Heart left ventricle (tissue), 16 donors: ENCODE data around the gene WDR62. TPM values are rescaled to one million over a fixed set of nuclear protein-coding genes. Genes with fewer than 3 reads are reported as not detected.

ENCODE experiments used
- ATAC-seq, 4 donors: fragments of 200-7000 bp; cut with Tn5 transposase; one replicate each; pipeline ENCODE4 v1.9.1; 2020 to 2022; ENCODE audit warnings: moderate library complexity in 4 of 4, mild to moderate bottlenecking in 3 of 4, moderate number of reproducible peaks in 1 of 4
- DNase-seq, 5 donors: peaks; one replicate each; pipeline ENCODE4 v3.0.0-alpha.2; 2020
- H3K27ac ChIP-seq, 12 donors: fragments of 200-600 bp; sonication (generic) in 4 of 12; one replicate each; pipeline versions ENCODE4 v1.5.0 to v1.8.0; 2016 to 2022; ENCODE audit warnings: mild to moderate bottlenecking in 2 of 12
- H3K27me3 ChIP-seq, 9 donors: fragments of 200-600 bp; sonication (generic) in 2 of 9; one replicate each; pipeline versions ENCODE4 v1.5.1 to v1.8.0; 2016 to 2022; ENCODE audit warnings: mild to moderate bottlenecking in 3 of 9
- H3K36me3 ChIP-seq, 9 donors: fragments of 200-600 bp; sonication (generic) in 2 of 9; one replicate each; pipeline versions ENCODE4 v1.5.0 to v1.8.0; 2018 to 2022; ENCODE audit warnings: mild to moderate bottlenecking in 2 of 9
- H3K4me1 ChIP-seq, 12 donors: fragments of 200-600 bp; sonication (generic) in 4 of 12; one replicate each; pipeline versions ENCODE4 v1.5.0 to v1.8.0; 2016 to 2022; ENCODE audit warnings: mild to moderate bottlenecking in 3 of 12
- H3K4me3 ChIP-seq, 12 donors: fragments of 200-600 bp; sonication (generic) in 4 of 12; one replicate each; pipeline versions ENCODE4 v1.5.0 to v1.8.0; 2017 to 2022; ENCODE audit warnings: mild to moderate bottlenecking in 9 of 12, moderate library complexity in 4 of 12
- H3K9me3 ChIP-seq, 12 donors: fragments of 200-600 bp; sonication (generic) in 4 of 12; one replicate each; pipeline versions ENCODE4 v1.5.0 to v1.8.0; 2016 to 2022; ENCODE audit warnings: mild to moderate bottlenecking in 1 of 12
- POLR2A ChIP-seq, 2 donors: fragments of 450-650 bp; IDR thresholded peaks; one replicate each; pipeline ENCODE4 v1.6.1; 2017; ENCODE audit warnings: antibody characterized with exemption in 2 of 2, mild to moderate bottlenecking in 2 of 2, moderate library complexity in 2 of 2
- WGBS, 4 donors: extraction: QIAGEN DNeasy Blood & Tissue Kit in 2 of 4; methylation state at CpG; one replicate each; pipeline versions ENCODE4 v1.1.5 to v1.1.7; 2013 to 2018; 5-methylcytosine and 5-hydroxymethylcytosine counted together
- intact Hi-C, 10 donors: fragments of 100-400 bp; cut with DNase I; formaldehyde crosslinking; loops; one replicate each; pipeline versions ENCODE4 v1.11.1 to v1.14.2; 2022
- polyA plus RNA-seq, 2 donors: library from polyadenylated mRNA; stranded (reverse); fragments of 200-250 nt; gene quantifications; one replicate each; pipeline ENCODE4 v1.2.3, GENCODE V29; 2013
- total RNA-seq, 9 donors: library from RNA; depleted of rRNA in 2 of 9; stranded (reverse); fragments of >200 nt in 2 of 9; fragmentation: NEBNext Ultra II Directional in 3 of 9; extraction: Animal tissue kit (Norgen Biotek cat#: 25700) in 3 of 9; gene quantifications; one replicate each; pipeline versions ENCODE4 v1.1.0 to v1.2.4, GENCODE V29; 2016 to 2023
- TF ChIP-seq, protein P1 (sequence below), 12 donors: fragments of 200-600 bp; sonication (generic) in 4 of 12; IDR thresholded peaks; one replicate each; pipeline versions ENCODE4 v1.5.0 to v1.8.0; 2018 to 2022; ENCODE audit warnings: antibody characterized with exemption in 12 of 12, mild to moderate bottlenecking in 5 of 12
- donor health status: ischemic (EF 13 %, LVEDD 7.1; RV severe dilation, severe dysfunction).
- donor health status: healthy with polysubstance abuse.
- donor health status: DM: no; HTN: yes; CAD: no.
- donor health status: DM: no; HTN: no; CAD: no.
- donor health status: ischemic (EF 25% LVEDD 6.9; RV normal size, moderate dysfunction).
- donor health status: ischemic (EF 25% LVEDD 5.7; RV mildly dilated, moderate dysfunction).
- donor health status: healthy.
- donor health status: DM: yes; HTN: yes; CAD: no.
- donor health status: ischemic (EF 35%, LVEDD 5.7; RV mildly dilated, moderate dysfunction).
- donor health status: nonischemic (EF 11% LVEDD 7.7; RV severe dilation, severe dysfunction).
- donor health status: DM: yes; HTN: yes; CAD: no.
- donor health status: PGD.
- donor health status: ischemic (EF 29% LVEDD 5.4; RV normal size, mild dysfunction).
- donor health status: nonischemic (EF 23%, LVEDD 6.1; RV moderate dilation, normal function).

WDR62 gene
- total and polyA plus RNA-seq, 11 donors: 1.4 to 24.3 (median 7.7) TPM

DNA sequence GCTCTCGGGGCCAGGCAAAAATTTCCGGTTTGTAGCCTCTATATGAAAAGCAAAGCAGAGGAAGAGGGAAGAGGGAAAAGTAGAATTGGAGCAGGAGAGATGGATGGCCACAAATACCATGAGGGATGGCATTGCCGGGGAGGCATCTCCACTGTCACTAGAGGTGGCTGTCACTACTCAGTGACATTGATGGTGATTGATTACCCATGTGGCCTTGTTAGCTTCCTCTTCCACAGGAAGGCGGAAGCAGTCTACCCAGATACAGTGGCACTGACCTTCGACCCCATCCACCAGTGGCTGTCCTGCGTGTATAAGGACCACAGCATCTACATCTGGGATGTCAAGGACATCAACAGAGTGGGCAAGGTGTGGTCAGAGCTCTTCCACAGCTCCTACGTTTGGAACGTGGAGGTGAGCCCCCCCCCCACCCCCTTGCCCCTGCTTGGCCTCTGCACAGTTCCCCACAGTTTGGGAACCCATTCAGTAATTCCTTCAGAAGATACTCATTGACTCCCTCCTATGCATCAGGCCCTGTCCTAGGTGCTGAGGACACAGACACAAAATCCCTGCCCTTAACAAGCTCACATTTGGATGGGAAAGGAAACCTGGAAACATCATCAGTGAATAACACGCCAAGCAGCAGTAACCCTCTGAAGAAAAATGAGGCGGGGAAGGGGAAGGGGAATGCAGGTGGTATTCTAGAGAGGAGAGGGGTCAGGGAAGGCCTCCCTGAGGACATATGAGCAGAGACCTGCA lies 18.6 kb downstream of the WDR62 start:
- ATAC-seq: no peak
- Histone ChIP-seq H3K4me3 (no peak overlapping the region), H3K4me1 (no peaks in the 10 kb centered on the region), H3K36me3 (peaks cover 0 to 3% (median 0%) of the 10 kb centered on the region in 9 donors), H3K27ac (no peak overlapping the region), H3K27me3 (no peaks in the 10 kb centered on the region), H3K9me3 (no peaks in the 10 kb centered on the region)
- TF ChIP-seq POLR2A (IDR thresholded peaks at IDR 0.05): no peak
- TF ChIP-seq, protein P1, sequence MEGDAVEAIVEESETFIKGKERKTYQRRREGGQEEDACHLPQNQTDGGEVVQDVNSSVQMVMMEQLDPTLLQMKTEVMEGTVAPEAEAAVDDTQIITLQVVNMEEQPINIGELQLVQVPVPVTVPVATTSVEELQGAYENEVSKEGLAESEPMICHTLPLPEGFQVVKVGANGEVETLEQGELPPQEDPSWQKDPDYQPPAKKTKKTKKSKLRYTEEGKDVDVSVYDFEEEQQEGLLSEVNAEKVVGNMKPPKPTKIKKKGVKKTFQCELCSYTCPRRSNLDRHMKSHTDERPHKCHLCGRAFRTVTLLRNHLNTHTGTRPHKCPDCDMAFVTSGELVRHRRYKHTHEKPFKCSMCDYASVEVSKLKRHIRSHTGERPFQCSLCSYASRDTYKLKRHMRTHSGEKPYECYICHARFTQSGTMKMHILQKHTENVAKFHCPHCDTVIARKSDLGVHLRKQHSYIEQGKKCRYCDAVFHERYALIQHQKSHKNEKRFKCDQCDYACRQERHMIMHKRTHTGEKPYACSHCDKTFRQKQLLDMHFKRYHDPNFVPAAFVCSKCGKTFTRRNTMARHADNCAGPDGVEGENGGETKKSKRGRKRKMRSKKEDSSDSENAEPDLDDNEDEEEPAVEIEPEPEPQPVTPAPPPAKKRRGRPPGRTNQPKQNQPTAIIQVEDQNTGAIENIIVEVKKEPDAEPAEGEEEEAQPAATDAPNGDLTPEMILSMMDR (IDR thresholded peaks at IDR 0.05): no peak
- no peak for DNase-seq
- WGBS, 4 donors: 85 to 90% (median 88%) methylated on average over 10 of the region's 10 CpGs
- intact Hi-C loops: no loop called here

DNA sequence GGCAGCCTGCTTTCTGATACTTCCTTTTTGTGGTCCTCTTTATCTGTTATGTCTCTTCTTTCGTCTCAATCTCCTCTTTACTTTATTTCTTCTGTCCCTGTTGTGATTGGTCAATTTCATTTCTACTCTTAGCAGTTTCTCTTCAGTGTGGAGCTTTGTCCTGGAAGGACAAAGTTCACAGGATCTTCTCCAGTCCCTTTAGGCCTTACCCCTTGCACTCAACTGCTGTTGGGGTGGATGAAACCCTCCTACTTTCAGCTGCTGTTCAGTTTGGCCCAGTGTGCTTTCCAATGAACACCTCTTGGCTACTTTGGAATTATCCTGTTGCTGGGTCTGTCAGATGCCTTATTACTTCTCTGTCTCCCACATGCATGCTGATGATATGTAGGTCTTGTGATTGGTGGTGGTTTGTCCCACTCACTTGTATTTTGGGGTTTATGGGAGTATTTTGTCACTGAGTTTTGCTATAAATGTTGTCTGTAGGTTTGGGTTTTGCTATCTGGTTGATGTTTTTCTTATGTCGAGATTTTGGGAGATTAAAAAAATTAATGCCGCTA lies 24.8 kb downstream of the WDR62 start:
- no peak overlapping the region for H3K27ac ChIP-seq
- H3K27me3 ChIP-seq: no peaks in the 10 kb centered on the region
- WGBS, 4 donors: 93 to 97% (median 95%) methylated on average over 3 of the region's 3 CpGs
- no peak overlapping the region for H3K4me3 ChIP-seq
- ATAC-seq (no peak), DNase-seq (no peak)
- H3K9me3 ChIP-seq: no peaks in the 10 kb centered on the region
- peaks cover 0 to 30% (median 0%) of the 10 kb centered on the region in 9 donors for H3K36me3 ChIP-seq
- peaks cover 0 to 3% (median 0%) of the 10 kb centered on the region in 12 donors for H3K4me1 ChIP-seq
- no peak for TF ChIP-seq POLR2A (IDR thresholded peaks at IDR 0.05)
- TF ChIP-seq, protein P1 (IDR thresholded peaks at IDR 0.05): no peak
- intact Hi-C loops: no loop called here

DNA sequence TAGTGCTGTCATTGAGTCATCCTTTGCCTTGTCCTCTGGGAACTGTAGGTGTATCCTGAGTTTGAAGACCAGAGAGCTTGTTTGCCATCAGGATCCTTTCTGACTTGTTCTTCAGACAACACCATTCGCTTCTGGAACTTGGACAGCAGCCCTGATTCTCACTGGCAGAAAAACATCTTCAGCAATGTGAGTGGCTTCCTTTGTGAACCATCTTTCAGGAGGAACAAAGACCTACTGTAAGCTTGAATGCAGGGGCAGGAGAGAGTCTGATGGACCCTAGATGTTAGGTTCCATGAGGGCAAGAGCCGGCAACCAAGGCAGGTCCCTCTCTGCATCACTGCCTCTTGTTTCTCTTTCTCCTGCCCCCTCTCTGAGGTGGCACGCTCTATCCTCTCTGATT lies 26.7 kb downstream of the WDR62 start:
- no peak overlapping the region for H3K27ac ChIP-seq
- no peak for ATAC-seq
- H3K36me3 ChIP-seq: peaks cover 0 to 30% (median 0%) of the 10 kb centered on the region in 9 donors
- no peak for TF ChIP-seq POLR2A (IDR thresholded peaks at IDR 0.05)
- TF ChIP-seq, protein P1 (IDR thresholded peaks at IDR 0.05): no peak
- H3K27me3 ChIP-seq: no peaks in the 10 kb centered on the region
- no peak for DNase-seq
- H3K9me3 ChIP-seq: no peaks in the 10 kb centered on the region
- intact Hi-C loops: no loop called here
- WGBS, 4 donors: 60 to 75% (median 68%) methylated on average over 3 of the region's 3 CpGs
- peaks cover 0 to 3% (median 0%) of the 10 kb centered on the region in 12 donors for H3K4me1 ChIP-seq
- H3K4me3 ChIP-seq: no peak overlapping the region

DNA sequence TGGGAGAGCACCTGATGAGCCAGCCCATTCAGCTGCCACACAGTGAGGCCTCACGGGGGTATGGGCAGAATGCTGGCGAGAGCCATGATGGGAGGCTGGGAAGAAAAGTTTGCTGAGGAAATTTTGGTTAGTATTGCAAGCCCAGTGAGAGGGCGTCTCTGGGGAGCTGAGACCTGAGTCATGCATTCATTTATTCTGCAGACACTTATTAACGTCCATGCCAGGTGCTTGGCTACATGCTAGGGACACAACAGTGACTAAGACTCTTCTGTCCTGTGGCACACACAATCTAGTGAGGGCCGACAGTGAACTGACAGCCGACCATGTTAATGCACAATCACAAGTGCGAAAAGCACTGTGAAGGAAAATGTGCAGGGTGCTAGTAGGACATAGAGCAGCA lies 27.2 kb downstream of the WDR62 start:
- Histone ChIP-seq H3K4me3 (no peak overlapping the region), H3K9me3 (no peaks in the 10 kb centered on the region), H3K27me3 (no peaks in the 10 kb centered on the region), H3K27ac (no peak overlapping the region), H3K4me1 (peaks cover 0 to 3% (median 0%) of the 10 kb centered on the region in 12 donors), H3K36me3 (peaks cover 0 to 30% (median 0%) of the 10 kb centered on the region in 9 donors)
- ATAC-seq (no peak), DNase-seq (no peak)
- intact Hi-C loops: no loop called here
- 83 to 95% (median 92%) methylated on average over 7 of the region's 7 CpGs for whole genome bisulfite sequencing, 4 donors
- TF ChIP-seq, protein P1 (IDR thresholded peaks at IDR 0.05): no peak
- TF ChIP-seq POLR2A (IDR thresholded peaks at IDR 0.05): no peak
